Thyroid gland (tissue), 4 donors: ENCODE results near the gene ZNF576.

Experiments
- CTCF ChIP-seq, 6 experiments: fragments of 200-600 bp in 3 of 6; fragments of 450-650 bp in 3 of 6; sonication (generic) in 3 of 6; IDR thresholded peaks; one replicate each; pipeline ENCODE4 v1.5.1; 2016 to 2019; ENCODE audit warnings: antibody characterized with exemption in 6 of 6, mild to moderate bottlenecking in 2 of 6, inconsistent platforms in 1 of 6, moderate library complexity in 1 of 6
- POLR2A ChIP-seq, 2 donors: fragments of 450-650 bp; IDR thresholded peaks; one replicate each; pipeline ENCODE4 v1.6.1; 2017; ENCODE audit warnings: antibody characterized with exemption in 2 of 2, mild to moderate bottlenecking in 2 of 2, moderate library complexity in 1 of 2

GRCh38 chr19:43605875-43606568 lies 9.6 kb downstream of the ZNF576 start:
- TF ChIP-seq CTCF (IDR thresholded peaks at IDR 0.05) (no peak), POLR2A (IDR thresholded peaks at IDR 0.05) (no peak)
